ENCODE results near the gene OCSTAMP. TPM values are rescaled to one million over a fixed set of nuclear protein-coding genes. Genes with fewer than 3 reads are reported as not detected.

The OCSTAMP gene
- total and polyA plus RNA-seq, 7 donors, result not detected

- no peak for DNase-seq
- Histone ChIP-seq H3K4me3 (no peak overlapping the region), H3K27ac (no peak overlapping the region), H3K36me3 (no peaks in the 10 kb centered on the region), H3K9me3 (no peaks in the 10 kb centered on the region), H3K27me3 (no peaks in the 10 kb centered on the region), H3K4me1 (no peaks in the 10 kb centered on the region)
- 58 to 83% methylated on average over 4 of the region's 4 CpGs for WGBS, 2 donors
- intact Hi-C loops (cut with DNase I), result no loop called here
- TF ChIP-seq EP300 (IDR thresholded peaks at IDR 0.05) (no peak), POLR2A (IDR thresholded peaks at IDR 0.05) (no peak), POLR2AphosphoS5 (IDR thresholded peaks at IDR 0.05) (no peak), CTCF (IDR thresholded peaks at IDR 0.05) (no peak)
These were observed 2.3 kb upstream of the OCSTAMP start for GRCh38 chr20:46552460-46553420.

- Histone ChIP-seq H3K4me3 (no peak overlapping the region), H3K27me3 (no peaks in the 10 kb centered on the region), H3K27ac (no peak overlapping the region), H3K4me1 (no peaks in the 10 kb centered on the region), H3K9me3 (no peaks in the 10 kb centered on the region), H3K36me3 (no peaks in the 10 kb centered on the region)
- intact Hi-C loops (cut with DNase I), result no loop called here
- DNase-seq, result no peak
- WGBS, 2 donors, result 78 to 79% methylated on average over 12 of the region's 12 CpGs
- no peak for TF ChIP-seq POLR2A (IDR thresholded peaks at IDR 0.05)
- no peak for TF ChIP-seq POLR2AphosphoS5 (IDR thresholded peaks at IDR 0.05)
- TF ChIP-seq EP300 (IDR thresholded peaks at IDR 0.05), result no peak
- no peak for TF ChIP-seq CTCF (IDR thresholded peaks at IDR 0.05)
These were observed 1.3 kb upstream of the OCSTAMP start for GRCh38 chr20:46551522-46552381.

DNA sequence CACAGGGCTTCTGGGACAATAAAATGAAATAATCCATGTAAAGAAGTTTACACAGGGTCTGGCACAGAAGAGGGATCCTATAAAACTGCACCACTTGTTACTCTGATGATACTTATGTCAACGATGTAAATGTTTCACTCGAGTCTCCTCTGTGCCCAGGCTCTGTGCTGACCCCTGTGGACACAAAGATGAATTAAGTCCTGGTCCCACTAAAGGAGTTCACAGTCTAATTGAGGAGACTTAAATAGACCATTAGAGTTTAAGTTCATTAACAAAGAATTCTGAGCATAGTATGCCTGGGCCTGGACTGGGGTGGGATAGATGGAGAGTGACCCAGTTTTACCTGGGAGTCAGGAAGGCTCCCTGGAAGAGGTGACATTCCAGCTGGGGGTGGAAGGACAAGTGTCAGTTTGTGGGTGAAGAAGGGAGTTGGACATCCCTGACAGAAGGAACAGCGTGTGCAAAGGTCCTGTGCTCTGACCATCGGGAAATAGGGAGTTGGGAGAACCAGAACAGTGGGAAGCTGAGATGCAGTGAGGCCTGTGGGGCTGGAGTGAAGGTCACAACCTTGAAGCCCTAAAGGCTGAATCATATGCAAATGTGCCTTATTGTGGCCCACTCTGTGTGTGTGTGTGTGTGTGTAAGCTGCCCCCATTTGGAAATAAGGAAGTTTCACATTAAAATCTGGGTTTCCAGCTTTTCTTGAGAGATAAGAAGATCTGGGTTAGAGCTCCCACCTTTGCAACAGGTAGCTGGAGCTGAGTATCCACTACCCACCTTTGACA is 1.1 kb downstream of the OCSTAMP start:
- 54 to 77% methylated on average over 4 of the region's 4 CpGs for WGBS, 2 donors
- no peak overlapping the region for H3K4me3 ChIP-seq
- H3K27me3 ChIP-seq, result no peaks in the 10 kb centered on the region
- H3K4me1 ChIP-seq, result no peaks in the 10 kb centered on the region
- TF ChIP-seq EP300 (IDR thresholded peaks at IDR 0.05) (no peak), POLR2AphosphoS5 (IDR thresholded peaks at IDR 0.05) (no peak), POLR2A (IDR thresholded peaks at IDR 0.05) (no peak), CTCF (IDR thresholded peaks at IDR 0.05) (no peak)
- DNase-seq, result no peak
- intact Hi-C loops (cut with DNase I), result no loop called here
- H3K36me3 ChIP-seq, result no peaks in the 10 kb centered on the region
- no peak overlapping the region for H3K27ac ChIP-seq
- H3K9me3 ChIP-seq, result no peaks in the 10 kb centered on the region

- no peak for TF ChIP-seq EP300 (IDR thresholded peaks at IDR 0.05)
- no peak for TF ChIP-seq POLR2A (IDR thresholded peaks at IDR 0.05)
- TF ChIP-seq POLR2AphosphoS5 (IDR thresholded peaks at IDR 0.05), result no peak
- no peak for TF ChIP-seq CTCF (IDR thresholded peaks at IDR 0.05)
- intact Hi-C loops (cut with DNase I), result no loop called here
- no peaks in the 10 kb centered on the region for H3K36me3 ChIP-seq
- no peaks in the 10 kb centered on the region for H3K9me3 ChIP-seq
- no peaks in the 10 kb centered on the region for H3K27me3 ChIP-seq
- H3K4me1 ChIP-seq, result no peaks in the 10 kb centered on the region
- H3K27ac ChIP-seq, result no peak overlapping the region
- DNase-seq, result no peak
- WGBS, 2 donors, result 85 to 89% methylated on average over 5 of the region's 5 CpGs
- H3K4me3 ChIP-seq, result no peak overlapping the region
These were observed 1.8 kb downstream of the OCSTAMP start for GRCh38 chr20:46548688-46549087.
